PC-3 (cell line): Measurements from ENCODE around the gene BRD9. TPM values are rescaled to one million over a fixed set of nuclear protein-coding genes. Genes with fewer than 3 reads are reported as not detected.
A peak's percentile ranks its signal among the peaks of the same experiment; 100 is the strongest.

Experiments used
- ATAC-seq: fragments of 200-7000 bp; cut with Tn5 transposase; 2 replicates; pipeline ENCODE4 v1.9.1; 2020; ENCODE audit warnings: mild to moderate bottlenecking, moderate library complexity
- BruUV-seq: library from RNA; stranded (reverse); fragments of 400-500 nt; replicated peaks from 2 replicates; lab custom pipeline; 2021; lab: Mats Ljungman, UMichigan
- CTCF ChIA-PET: fragments of 300-600 bp; sonication (Branson Sonifier 250); formaldehyde crosslinking; loops from one replicate; lab custom pipeline; 2022; ENCODE audit warnings: antibody characterized with exemption; lab: Charles Lee
- POLR2A ChIA-PET: fragments of 300-600 bp; sonication (Branson Sonifier 250); formaldehyde crosslinking; loops from one replicate; lab custom pipeline; 2022; ENCODE audit warnings: antibody characterized with exemption; ENCODE audit not compliant: unreplicated experiment; lab: Charles Lee
- DNase-seq: peaks from one replicate; pipeline ENCODE4 v3.0.0-alpha.2; 2015
- H2AFZ ChIP-seq: fragments of 300-600 bp; sonication (generic); 2 replicates; pipeline ENCODE4 v1.6.0; 2016; ENCODE audit warnings: antibody characterized with exemption, low read length
- H3F3A ChIP-seq: fragments of 300-600 bp; sonication (generic); one replicate; pipeline ENCODE4 v1.6.0; 2017; ENCODE audit warnings: antibody characterized with exemption, low read length, control low read depth, mild to moderate bottlenecking; ENCODE audit not compliant: unreplicated experiment
- H3K27ac ChIP-seq: fragments of 300-600 bp; sonication (generic); 2 replicates; pipeline ENCODE4 v1.5.1; 2016; ENCODE audit warnings: mild to moderate bottlenecking, low read length
- H3K27me3 ChIP-seq: fragments of 300-600 bp; sonication (generic); 2 replicates; pipeline ENCODE4 v1.6.1; 2016; ENCODE audit warnings: low read length, mixed read lengths
- H3K36me3 ChIP-seq: fragments of 300-600 bp; sonication (generic); 2 replicates; pipeline ENCODE4 v1.6.1; 2016; ENCODE audit warnings: low read depth, mixed run types, low read length, mixed read lengths
- H3K4me1 ChIP-seq: fragments of 300-600 bp; sonication (generic); 2 replicates; pipeline ENCODE4 v1.5.1; 2016; ENCODE audit warnings: low read length; ENCODE audit not compliant: insufficient read depth
- H3K4me2 ChIP-seq: fragments of 300-600 bp; sonication (generic); 2 replicates; pipeline ENCODE4 v1.6.0; 2016; ENCODE audit warnings: low read length
- H3K4me3 ChIP-seq: fragments of 300-600 bp; sonication (generic); 2 replicates; pipeline ENCODE4 v1.5.1; 2016; ENCODE audit warnings: mild to moderate bottlenecking, low read length, mixed read lengths
- H3K79me2 ChIP-seq: fragments of 300-600 bp; sonication (generic); 2 replicates; pipeline ENCODE4 v1.6.1; 2017; ENCODE audit warnings: low read length, mixed read lengths
- H3K9ac ChIP-seq: fragments of 300-600 bp; sonication (generic); 2 replicates; pipeline ENCODE4 v1.6.0; 2016; ENCODE audit warnings: mild to moderate bottlenecking, low read length
- H3K9me2 ChIP-seq: fragments of 300-600 bp; sonication (generic); replicated peaks from 2 replicates; pipeline ENCODE4 v1.6.1; 2016; ENCODE audit warnings: mixed run types, low read length, mixed read lengths
- H3K9me3 ChIP-seq: fragments of 300-600 bp; sonication (generic); 2 replicates; pipeline ENCODE4 v1.6.1; 2016; ENCODE audit warnings: low read length, mixed read lengths
- H4K20me1 ChIP-seq: fragments of 300-600 bp; sonication (generic); 2 replicates; pipeline ENCODE4 v1.6.1; 2016; ENCODE audit warnings: low read length, mixed read lengths
- EZH2 ChIP-seq: fragments of 300-600 bp; sonication (generic); IDR thresholded peaks from one replicate; pipeline ENCODE4 v1.6.1; 2017; ENCODE audit warnings: antibody characterized with exemption, mild to moderate bottlenecking, low read length; ENCODE audit not compliant: unreplicated experiment
- EZH2phosphoT487 ChIP-seq: fragments of 300-600 bp; sonication (generic); IDR thresholded peaks from 2 replicates; pipeline ENCODE4 v1.6.1; 2018; ENCODE audit warnings: mild to moderate bottlenecking, antibody characterized with exemption, low read length, borderline replicate concordance
- intact Hi-C: fragments of 100-400 bp; cut with micrococcal nuclease; formaldehyde crosslinking; loops from 2 replicates; pipeline ENCODE4 v1.9.0; 2023
- total RNA-seq: library from RNA; depleted of rRNA; stranded (reverse); fragments of >200 nt; gene quantifications from 2 replicates; pipeline ENCODE4 v1.2.3, GENCODE V29; 2014
- TF ChIP-seq, protein P1 (sequence below): fragments of 300-600 bp; sonication (generic); conservative IDR thresholded peaks from 2 replicates; pipeline ENCODE4 v1.5.1; 2017; ENCODE audit warnings: antibody characterized with exemption, low read depth, mild to moderate bottlenecking, low read length

The BRD9 gene
- total RNA-seq, 1 experiment from 2014 or later: 50.4 TPM

- CTCF ChIA-PET: no interaction called here
Observed at GRCh38 chr5:852018-852417, 40.6 kb downstream of the BRD9 start.

DNA sequence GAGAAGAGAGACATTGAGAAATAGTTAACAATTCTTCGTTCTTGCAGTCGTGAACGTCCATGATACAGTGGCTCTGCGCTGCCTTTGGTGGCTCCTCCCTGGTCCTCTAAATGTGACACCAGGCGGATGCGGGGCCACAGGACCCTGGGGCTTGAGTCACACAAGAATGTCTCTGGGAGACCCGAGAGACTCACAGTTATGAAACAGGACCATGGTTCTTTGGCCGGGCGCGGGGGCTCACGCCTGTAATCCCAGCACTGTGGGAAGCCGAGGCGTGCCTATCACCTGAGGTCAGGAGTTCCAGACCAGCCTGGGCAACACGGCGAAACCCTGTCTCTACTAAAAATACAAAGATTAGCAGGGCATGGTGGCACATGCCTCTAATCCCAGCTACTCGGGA is 41.0 kb downstream of the BRD9 start:
- no peak for ATAC-seq
- intact Hi-C loops: loop anchor here (5.0 kb wide), 1 partner anchor 179 kb away; no protein-coding TSS in a partner anchor
- POLR2A ChIA-PET: no interaction called here

More at GRCh38 chr5:852018-852417, 40.6 kb downstream of the BRD9 start:
- intact Hi-C loops: loop anchor here (5.0 kb wide), 1 partner anchor 180 kb away; no protein-coding TSS in a partner anchor
- H3K27ac ChIP-seq: no peak overlapping the region
- no peak overlapping the region for H3K4me3 ChIP-seq
- no peak overlapping the region for H2AFZ ChIP-seq
- no peaks in the 10 kb centered on the region for H3K79me2 ChIP-seq
- no peaks in the 10 kb centered on the region for H4K20me1 ChIP-seq
- H3K9me2 ChIP-seq: no peaks in the 10 kb centered on the region
- no peaks in the 10 kb centered on the region for H3K27me3 ChIP-seq
- H3K4me2 ChIP-seq: no peak overlapping the region
- no peak for ATAC-seq
- H3K9ac ChIP-seq: no peak overlapping the region
- TF ChIP-seq, protein P1, sequence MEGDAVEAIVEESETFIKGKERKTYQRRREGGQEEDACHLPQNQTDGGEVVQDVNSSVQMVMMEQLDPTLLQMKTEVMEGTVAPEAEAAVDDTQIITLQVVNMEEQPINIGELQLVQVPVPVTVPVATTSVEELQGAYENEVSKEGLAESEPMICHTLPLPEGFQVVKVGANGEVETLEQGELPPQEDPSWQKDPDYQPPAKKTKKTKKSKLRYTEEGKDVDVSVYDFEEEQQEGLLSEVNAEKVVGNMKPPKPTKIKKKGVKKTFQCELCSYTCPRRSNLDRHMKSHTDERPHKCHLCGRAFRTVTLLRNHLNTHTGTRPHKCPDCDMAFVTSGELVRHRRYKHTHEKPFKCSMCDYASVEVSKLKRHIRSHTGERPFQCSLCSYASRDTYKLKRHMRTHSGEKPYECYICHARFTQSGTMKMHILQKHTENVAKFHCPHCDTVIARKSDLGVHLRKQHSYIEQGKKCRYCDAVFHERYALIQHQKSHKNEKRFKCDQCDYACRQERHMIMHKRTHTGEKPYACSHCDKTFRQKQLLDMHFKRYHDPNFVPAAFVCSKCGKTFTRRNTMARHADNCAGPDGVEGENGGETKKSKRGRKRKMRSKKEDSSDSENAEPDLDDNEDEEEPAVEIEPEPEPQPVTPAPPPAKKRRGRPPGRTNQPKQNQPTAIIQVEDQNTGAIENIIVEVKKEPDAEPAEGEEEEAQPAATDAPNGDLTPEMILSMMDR: no peak
- TF ChIP-seq EZH2phosphoT487 (no peak), EZH2 (no peak)
- BruUV-seq: no TSS peak
- no peak for DNase-seq
- H3K4me1 ChIP-seq: peaks cover 15% of the 10 kb centered on the region; the same call in 1 of the 2 replicates
- POLR2A ChIA-PET: no interaction called here
- H3F3A ChIP-seq: no peaks in the 10 kb centered on the region
- no peaks in the 10 kb centered on the region for H3K36me3 ChIP-seq
- no peaks in the 10 kb centered on the region for H3K9me3 ChIP-seq

DNA sequence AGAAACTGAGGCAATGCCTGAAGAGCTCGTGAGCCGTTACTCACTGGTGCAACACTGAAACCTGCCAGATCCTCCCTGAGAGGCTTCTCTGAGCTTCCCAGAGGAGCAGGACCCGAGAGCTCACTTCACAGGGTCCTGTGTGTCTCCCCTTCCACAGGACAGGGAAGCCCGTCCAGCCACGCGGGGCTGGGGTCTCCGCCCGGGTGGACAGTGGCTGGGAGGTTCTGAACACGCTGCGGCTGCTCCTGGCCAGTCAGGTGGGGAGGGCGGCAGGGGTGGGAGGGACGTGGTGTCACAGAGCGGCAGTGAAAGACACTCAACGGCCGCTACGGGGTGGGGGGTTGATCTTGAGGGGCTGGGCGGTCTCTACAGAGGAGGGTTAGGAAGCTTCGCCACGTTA is 41.5 kb downstream of the BRD9 start:
- intact Hi-C loops: loop anchor here (5.0 kb wide), 1 partner anchor 179 kb away; no protein-coding TSS in a partner anchor
- H3K36me3 ChIP-seq: no peaks in the 10 kb centered on the region

More for the DNA sequence above, 41.0 kb downstream of the BRD9 start:
- Histone ChIP-seq H3K27ac (no peak overlapping the region), H3F3A (no peaks in the 10 kb centered on the region), H4K20me1 (no peaks in the 10 kb centered on the region), H3K79me2 (no peaks in the 10 kb centered on the region), H3K9me3 (no peaks in the 10 kb centered on the region), H2AFZ (no peak overlapping the region), H3K4me1 (peaks cover 15% of the 10 kb centered on the region; the same call in 1 of the 2 replicates), H3K36me3 (no peaks in the 10 kb centered on the region), H3K9ac (no peak overlapping the region), H3K4me3 (no peak overlapping the region), H3K4me2 (0 out of 2 replicates have a peak overlapping the region, but pooled peaks have one; percentile 96), H3K27me3 (no peaks in the 10 kb centered on the region), H3K9me2 (no peaks in the 10 kb centered on the region)
- CTCF ChIA-PET: no interaction called here
- BruUV-seq: no TSS peak
- DNase-seq: no peak
- TF ChIP-seq, protein P1: no peak
- TF ChIP-seq EZH2phosphoT487 (no peak), EZH2 (no peak)

More for the DNA sequence above, 41.5 kb downstream of the BRD9 start:
- H3K9me3 ChIP-seq: no peaks in the 10 kb centered on the region
- ATAC-seq (peak; percentile 4; the same call in 1 of the 2 replicates), DNase-seq (no peak)
- peak overlapping the region; percentile 73 for H3K4me3 ChIP-seq
- TF ChIP-seq, protein P1: no peak
- TF ChIP-seq EZH2phosphoT487 (no peak), EZH2 (no peak)
- CTCF ChIA-PET: no interaction called here
- peak overlapping the region; percentile 65; the same call in 1 of the 2 replicates for H2AFZ ChIP-seq
- peak overlapping the region; percentile 96 for H3K4me2 ChIP-seq
- H3K9me2 ChIP-seq: no peaks in the 10 kb centered on the region
- no TSS peak for BruUV-seq
- no peak overlapping the region for H3K27ac ChIP-seq
- no peaks in the 10 kb centered on the region for H3K79me2 ChIP-seq
- no peaks in the 10 kb centered on the region for H3F3A ChIP-seq
- POLR2A ChIA-PET: no interaction called here
- peaks cover 15% of the 10 kb centered on the region; the same call in 1 of the 2 replicates for H3K4me1 ChIP-seq
- no peaks in the 10 kb centered on the region for H3K27me3 ChIP-seq
- no peak overlapping the region for H3K9ac ChIP-seq
- no peaks in the 10 kb centered on the region for H4K20me1 ChIP-seq
